ENCODE data around the gene MRGPRD. TPM values are rescaled to one million over a fixed set of nuclear protein-coding genes. Genes with fewer than 3 reads are reported as not detected.

The MRGPRD gene
- total and polyA plus RNA-seq, 2 of the 8 experiments (the other 6 are each of a cell fraction or from before 2014, with no cell fraction given), result not detected

GRCh38 chr11:69018924-69019323 lies 38.1 kb upstream of the MRGPRD start (continued):
- no peak for TF ChIP-seq CHD7 (IDR thresholded peaks at IDR 0.05; ENCODE audit: insufficient replicate concordance, low read length)
- no peak for TF ChIP-seq SIX5 (IDR thresholded peaks at IDR 0.05; ENCODE audit: low read depth, low read length)
- TF ChIP-seq PHF8 (conservative IDR thresholded peaks at IDR 0.05; ENCODE audit: low read depth, low read length), result no peak
- TF ChIP-seq CTCF (IDR thresholded peaks at IDR 0.05; ENCODE audit: control extremely low read depth in 1 of 3, insufficient read depth in 1 of 3, low read depth in 1 of 3, low read length in 3 of 3), result no peak
- no peak for TF ChIP-seq TAF1 (IDR thresholded peaks at IDR 0.05; ENCODE audit: low read depth, low read length)
- no peak for TF ChIP-seq JUND (IDR thresholded peaks at IDR 0.05; ENCODE audit: low read length)
- TF ChIP-seq MAFK (IDR thresholded peaks at IDR 0.05; ENCODE audit: low read depth, low read length), result no peak
- TF ChIP-seq TCF12 (IDR thresholded peaks at IDR 0.05; ENCODE audit: low read depth, low read length), result no peak

All from H1 (cell line).